GM23338 (cell line): ENCODE measurements around the gene ZSWIM9. TPM values are rescaled to one million over a fixed set of nuclear protein-coding genes. Genes with fewer than 3 reads are reported as not detected.

ENCODE experiments used
- ATAC-seq: fragments of 200-7000 bp; cut with Tn5 transposase; 3 replicates; pipeline ENCODE4 v1.9.1; 2020
- DNase-seq: peaks from one replicate; pipeline ENCODE4 v3.0.0-alpha.2; 2015; ENCODE audit warnings: low spot score
- H2AFZ ChIP-seq: fragments of 200-600 bp; sonication (generic); 2 replicates; pipeline ENCODE4 v1.8.0; 2016; ENCODE audit warnings: antibody characterized with exemption, mild to moderate bottlenecking, moderate library complexity
- H3F3A ChIP-seq: fragments of 200-600 bp; sonication (generic); replicated peaks from 2 replicates; pipeline ENCODE4 v1.8.0; 2017; ENCODE audit warnings: antibody characterized with exemption, mixed run types, low read depth
- H3K27ac ChIP-seq: fragments of 200-600 bp; sonication (generic); 2 replicates; pipeline ENCODE4 v1.6.1; 2016; ENCODE audit warnings: low read depth
- H3K27me3 ChIP-seq: fragments of 200-600 bp; sonication (generic); 2 replicates; pipeline ENCODE4 v1.8.0; 2016; ENCODE audit warnings: mild to moderate bottlenecking, mixed run types, moderate library complexity; ENCODE audit not compliant: insufficient read depth
- H3K36me3 ChIP-seq: fragments of 200-600 bp; sonication (generic); 2 replicates; pipeline ENCODE4 v1.8.0; 2016; ENCODE audit warnings: mild to moderate bottlenecking; ENCODE audit not compliant: insufficient read depth
- H3K4me1 ChIP-seq: fragments of 200-600 bp; sonication (generic); 2 replicates; pipeline ENCODE4 v1.8.0; 2016; ENCODE audit warnings: mild to moderate bottlenecking, moderate library complexity; ENCODE audit not compliant: insufficient read depth
- H3K4me2 ChIP-seq: fragments of 200-600 bp; sonication (generic); 2 replicates; pipeline ENCODE4 v1.7.1; 2017; ENCODE audit warnings: mixed run types
- H3K4me3 ChIP-seq: fragments of 200-600 bp; sonication (generic); 2 replicates; pipeline ENCODE4 v1.6.1; 2016; ENCODE audit warnings: mixed run types
- H3K79me2 ChIP-seq: fragments of 200-600 bp; sonication (generic); replicated peaks from 2 replicates; pipeline ENCODE4 v1.8.0; 2017; ENCODE audit warnings: mild to moderate bottlenecking; ENCODE audit not compliant: insufficient read depth
- H3K9me2 ChIP-seq: fragments of 200-600 bp; sonication (generic); 2 replicates; pipeline ENCODE4 v1.8.0; 2017; ENCODE audit not compliant: insufficient read depth
- H4K20me1 ChIP-seq: fragments of 200-600 bp; sonication (generic); replicated peaks from 2 replicates; pipeline ENCODE4 v1.8.0; 2017; ENCODE audit warnings: mild to moderate bottlenecking; ENCODE audit not compliant: insufficient read depth
- H3K27ac Mint-ChIP-seq: 2 replicates; pipeline ENCODE4 v1.8.0; 2020; ENCODE audit warnings: inconsistent platforms, mild to moderate bottlenecking, moderate library complexity, mixed read lengths
- H3K27me3 Mint-ChIP-seq: 3 replicates; pipeline ENCODE4 v1.8.0; 2022; ENCODE audit warnings: low read depth, mild to moderate bottlenecking, moderate library complexity, mixed read lengths, inconsistent platforms; ENCODE audit not compliant: insufficient read depth, poor library complexity
- H3K36me3 Mint-ChIP-seq: 3 replicates; pipeline ENCODE4 v1.8.0; 2021; ENCODE audit warnings: low read depth, mild to moderate bottlenecking, inconsistent platforms, moderate library complexity, mixed read lengths
- H3K4me1 Mint-ChIP-seq: 3 replicates; pipeline ENCODE4 v1.8.0; 2020; ENCODE audit warnings: mild to moderate bottlenecking, inconsistent platforms, mixed read lengths
- H3K4me3 Mint-ChIP-seq: 3 replicates; pipeline ENCODE4 v1.8.0; 2021; ENCODE audit warnings: moderate library complexity, mild to moderate bottlenecking, inconsistent platforms, mixed read lengths
- H3K9me3 Mint-ChIP-seq: 3 replicates; pipeline ENCODE4 v1.8.0; 2020; ENCODE audit warnings: moderate library complexity, mild to moderate bottlenecking, inconsistent platforms, mixed read lengths
- CREB1 ChIP-seq: fragments of 250-450 bp; sonication (Bioruptor Pico); IDR thresholded peaks from 2 replicates; pipeline ENCODE4 v1.5.0; 2020; ENCODE audit warnings: low read depth, mild to moderate bottlenecking, moderate library complexity
- CTCF ChIP-seq, 2 experiments: fragments of 200-600 bp in 1 of 2; sonication (generic) in 1 of 2; conservative IDR thresholded peaks; 2 replicates each; pipeline versions ENCODE4 v1.5.1 to v1.6.1; 2016 to 2017; ENCODE audit warnings: antibody characterized with exemption in 2 of 2, low read depth in 2 of 2, mild to moderate bottlenecking in 2 of 2, moderate library complexity in 1 of 2
- ETS1 ChIP-seq: IDR thresholded peaks from 2 replicates; pipeline ENCODE4 v1.6.1; 2016; ENCODE audit warnings: antibody characterized with exemption
- EZH2 ChIP-seq: fragments of 200-600 bp; sonication (generic); IDR thresholded peaks from one replicate; pipeline ENCODE4 v1.8.0; 2017; ENCODE audit warnings: antibody characterized with exemption, mild to moderate bottlenecking, low read depth; ENCODE audit not compliant: unreplicated experiment
- EZH2phosphoT487 ChIP-seq: fragments of 200-600 bp; sonication (generic); IDR thresholded peaks from one replicate; pipeline ENCODE4 v1.8.1; 2018; ENCODE audit warnings: antibody characterized with exemption; ENCODE audit not compliant: unreplicated experiment
- JUNB ChIP-seq: IDR thresholded peaks from one replicate; pipeline ENCODE4 v1.6.1; 2016; ENCODE audit warnings: antibody characterized with exemption; ENCODE audit not compliant: unreplicated experiment
- NANOG ChIP-seq: IDR thresholded peaks from 2 replicates; pipeline ENCODE4 v1.6.1; 2016; ENCODE audit warnings: antibody characterized with exemption, borderline replicate concordance
- POLR2AphosphoS5 ChIP-seq: IDR thresholded peaks from 2 replicates; pipeline ENCODE4 v1.6.1; 2016; ENCODE audit warnings: antibody characterized with exemption, low read depth
- REST ChIP-seq: IDR thresholded peaks from one replicate; pipeline ENCODE4 v1.6.1; 2018; ENCODE audit warnings: antibody characterized with exemption; ENCODE audit not compliant: unreplicated experiment
- STAT1 ChIP-seq: IDR thresholded peaks from one replicate; pipeline ENCODE4 v1.6.1; 2016; ENCODE audit warnings: antibody characterized with exemption; ENCODE audit not compliant: unreplicated experiment
- ZNF114 ChIP-seq: fragments of 250-450 bp; sonication (Bioruptor Pico); IDR thresholded peaks from 2 replicates; pipeline ENCODE4 v1.5.0; 2020; ENCODE audit warnings: mild to moderate bottlenecking, moderate library complexity
- ZNF331 ChIP-seq: fragments of 250-450 bp; sonication (Bioruptor Pico); IDR thresholded peaks from 2 replicates; pipeline ENCODE4 v1.5.0; 2020; ENCODE audit warnings: low read depth, mild to moderate bottlenecking, moderate library complexity
- ZNF462 ChIP-seq: fragments of 250-450 bp; sonication (Bioruptor Pico); IDR thresholded peaks from 2 replicates; pipeline ENCODE4 v1.5.0; 2020; ENCODE audit warnings: mild to moderate bottlenecking, moderate library complexity
- polyA plus RNA-seq: library from polyadenylated mRNA; unstranded; fragments of >200 nt; fragmentation: Nextera tagmentation; extraction: Ambion mirVana; gene quantifications from 2 replicates; pipeline ENCODE4 v1.2.1, GENCODE V29; 2016
- total RNA-seq: library from RNA; depleted of rRNA; stranded (reverse); fragments of >200 nt; shearing (Covaris generic); gene quantifications from 2 replicates; pipeline ENCODE4 v1.2.3, GENCODE V29; 2014

Gene ZSWIM9
- total and polyA plus RNA-seq, 2 experiments from 2014 or later: 2.9 to 9.1 TPM

GRCh38 chr19:48190288-48190884 lies 19.9 kb downstream of the ZSWIM9 start:
- Histone ChIP-seq H3K4me1 (no peaks in the 10 kb centered on the region; the same call in 1 of the 2 replicates), H3K36me3 (no peaks in the 10 kb centered on the region), H3K79me2 (no peaks in the 10 kb centered on the region), H3K4me2 (peak overlapping the region; percentile 16; the same call in 1 of the 2 replicates), H4K20me1 (no peaks in the 10 kb centered on the region; the same call in 1 of the 2 replicates), H3K4me3 (no peak overlapping the region), H3K27ac (peak overlapping the region; percentile 57; the same call in 1 of the 2 replicates), H3K9me2 (no peaks in the 10 kb centered on the region), H3K27me3 (no peaks in the 10 kb centered on the region), H2AFZ (no peak overlapping the region), H3F3A (no peaks in the 10 kb centered on the region; the same call in 1 of the 2 replicates)
- Mint-ChIP-seq H3K4me3 (peak overlapping the region; percentile 24; the same call in 2 of the 3 replicates), H3K9me3 (peaks cover 22% of the 10 kb centered on the region; the same call in 2 of the 3 replicates), H3K4me1 (peaks cover 16% of the 10 kb centered on the region), H3K36me3 (peaks cover 42% of the 10 kb centered on the region), H3K27ac (peak overlapping the region; percentile 90), H3K27me3 (peaks cover 14% of the 10 kb centered on the region)
- peak; percentile 94 for ATAC-seq
- peak; percentile 98 for DNase-seq
- TF ChIP-seq CTCF (conservative IDR thresholded peaks at IDR 0.05; ENCODE audit: low read depth in 2 of 2) (peak; percentile 58 to 68), STAT1 (no peak), ZNF462 (CRISPR knock-in tag) (no peak), NANOG (no peak), POLR2AphosphoS5 (peak; percentile 71), CREB1 (CRISPR knock-in tag) (peak; percentile 73), ZNF114 (CRISPR knock-in tag) (no peak), EZH2phosphoT487 (no peak), ZNF331 (CRISPR knock-in tag) (no peak), REST (no peak), ETS1 (no peak), EZH2 (no peak), JUNB (no peak)
